IPS-20b (cell line): Measurements from ENCODE around the gene MAPKAPK3.
"Not testable (repeated sequence)": the region's sequence is repeated elsewhere in the genome, so short reads cannot be mapped to it uniquely, and the experiment has no call there.

Source experiments
- H3K27ac ChIP-seq: one replicate; pipeline ENCODE4 v1.5.1; 2013; ENCODE audit warnings: low read length
- H3K27me3 ChIP-seq: 2 replicates; pipeline ENCODE4 v1.6.1; 2013; ENCODE audit warnings: mild to moderate bottlenecking, low read length, inconsistent platforms; ENCODE audit not compliant: insufficient read depth
- H3K36me3 ChIP-seq: 2 replicates; pipeline ENCODE4 v1.6.1; 2013; ENCODE audit warnings: low read depth, mild to moderate bottlenecking, inconsistent platforms, low read length, moderate library complexity; ENCODE audit not compliant: insufficient read depth
- H3K4me1 ChIP-seq: 2 replicates; pipeline ENCODE4 v1.6.1; 2013; ENCODE audit warnings: mild to moderate bottlenecking, control low read depth, inconsistent platforms, low read length, moderate library complexity; ENCODE audit not compliant: insufficient read depth
- H3K4me3 ChIP-seq: 2 replicates; pipeline ENCODE4 v1.5.1; 2013; ENCODE audit warnings: mild to moderate bottlenecking, low read length, inconsistent platforms
- H3K9ac ChIP-seq: 2 replicates; pipeline ENCODE4 v1.6.1; 2013; ENCODE audit warnings: low read depth, mild to moderate bottlenecking, inconsistent platforms, low read length, moderate library complexity
- H3K9me3 ChIP-seq: 2 replicates; pipeline ENCODE4 v1.6.1; 2013; ENCODE audit warnings: mild to moderate bottlenecking, low read depth, low read length, inconsistent platforms; ENCODE audit not compliant: insufficient read depth

Gene MAPKAPK3

GRCh38 chr3:50687916-50688315 lies 71.0 kb downstream of the MAPKAPK3 start:
- Histone ChIP-seq H3K27me3 (no peaks in the 10 kb centered on the region), H3K4me3 (no peak overlapping the region), H3K9ac (no peak overlapping the region), H3K4me1 (peaks cover 16% of the 10 kb centered on the region; the same call in 1 of the 2 replicates), H3K27ac (no peak overlapping the region), H3K36me3 (no peaks in the 10 kb centered on the region), H3K9me3 (no peaks in the 10 kb centered on the region)

GRCh38 chr3:50688602-50689001 lies 71.7 kb downstream of the MAPKAPK3 start:
- not testable (repeated sequence) for H3K9me3 ChIP-seq, H3K9ac ChIP-seq, H3K27me3 ChIP-seq, H3K36me3 ChIP-seq, H3K4me3 ChIP-seq, H3K27ac ChIP-seq
- H3K4me1 ChIP-seq: peaks cover 16% of the 10 kb centered on the region; the same call in 1 of the 2 replicates

- Histone ChIP-seq H3K9me3 (no peaks in the 10 kb centered on the region), H3K27me3 (no peaks in the 10 kb centered on the region), H3K4me3 (no peak overlapping the region), H3K27ac (no peak overlapping the region), H3K9ac (no peak overlapping the region), H3K4me1 (peaks cover 16% of the 10 kb centered on the region; the same call in 1 of the 2 replicates), H3K36me3 (no peaks in the 10 kb centered on the region)
These were observed 72.6 kb downstream of the MAPKAPK3 start for GRCh38 chr3:50689558-50689957.

DNA sequence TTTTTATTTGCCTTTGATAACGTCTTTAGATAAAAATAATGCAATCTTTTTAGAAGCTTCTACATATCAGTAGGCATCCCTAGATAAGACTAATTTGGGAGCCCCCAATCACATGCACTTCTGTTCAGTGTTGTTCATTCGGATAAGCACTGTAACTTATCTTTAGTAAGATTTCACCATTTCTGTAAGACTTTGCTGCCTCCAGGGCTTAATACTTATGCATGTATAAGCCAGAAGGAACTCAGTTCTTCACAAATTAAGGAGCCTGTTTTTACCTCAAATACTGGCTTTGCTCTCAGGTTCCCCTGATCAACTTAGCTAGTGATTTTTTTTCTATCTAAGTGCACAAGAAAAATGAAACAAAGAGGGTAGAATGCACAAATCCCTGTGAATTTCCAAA lies 78.1 kb downstream of the MAPKAPK3 start:
- H3K9ac ChIP-seq: no peak overlapping the region
- H3K9me3 ChIP-seq: peaks cover 5% of the 10 kb centered on the region
- no peak overlapping the region for H3K27ac ChIP-seq
- no peaks in the 10 kb centered on the region for H3K4me1 ChIP-seq
- H3K4me3 ChIP-seq: no peak overlapping the region
- no peaks in the 10 kb centered on the region for H3K36me3 ChIP-seq
- no peaks in the 10 kb centered on the region for H3K27me3 ChIP-seq

GRCh38 chr3:50696276-50696675 lies 79.3 kb downstream of the MAPKAPK3 start:
- Histone ChIP-seq H3K4me3 (no peak overlapping the region), H3K4me1 (no peaks in the 10 kb centered on the region), H3K9ac (no peak overlapping the region), H3K9me3 (peaks cover 5% of the 10 kb centered on the region), H3K27me3 (no peaks in the 10 kb centered on the region), H3K27ac (no peak overlapping the region), H3K36me3 (no peaks in the 10 kb centered on the region)

- Histone ChIP-seq H3K36me3 (no peaks in the 10 kb centered on the region), H3K27ac (no peak overlapping the region), H3K4me1 (no peaks in the 10 kb centered on the region), H3K9ac (no peak overlapping the region), H3K4me3 (no peak overlapping the region), H3K27me3 (no peaks in the 10 kb centered on the region), H3K9me3 (peaks cover 5% of the 10 kb centered on the region)
These were observed 81.3 kb downstream of the MAPKAPK3 start for GRCh38 chr3:50698269-50698668.
